ENCODE measurements around the gene PTPRK. TPM values are rescaled to one million over a fixed set of nuclear protein-coding genes. Genes with fewer than 3 reads are reported as not detected.
"Not testable (repeated sequence)": the region's sequence is repeated elsewhere in the genome, so short reads cannot be mapped to it uniquely, and the experiment has no call there.

The PTPRK gene
- total and polyA plus RNA-seq, 2 donors (not counting 1 experiment from before 2014, with no cell fraction given) = 19.4 to 75.5 TPM

DNA sequence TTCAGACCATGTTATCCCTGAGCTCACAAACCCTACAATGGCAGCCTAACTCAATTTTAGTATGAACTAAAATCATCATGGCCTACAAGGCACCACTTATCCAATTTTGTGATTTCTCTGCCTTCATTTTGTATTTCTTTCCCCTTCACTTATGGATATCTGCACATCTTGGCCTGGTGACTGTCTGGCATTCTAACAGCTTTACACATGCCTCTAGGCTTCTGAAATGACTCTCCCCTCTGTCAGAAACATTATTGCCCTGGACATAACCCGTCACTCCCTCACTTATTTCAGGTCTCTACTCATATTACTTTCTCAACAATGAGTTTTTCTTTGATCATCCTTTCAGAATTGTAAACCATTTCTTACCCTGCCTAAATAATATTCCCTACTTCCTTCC is 530.3 kb downstream of the PTPRK start:
- TF ChIP-seq, protein P1, sequence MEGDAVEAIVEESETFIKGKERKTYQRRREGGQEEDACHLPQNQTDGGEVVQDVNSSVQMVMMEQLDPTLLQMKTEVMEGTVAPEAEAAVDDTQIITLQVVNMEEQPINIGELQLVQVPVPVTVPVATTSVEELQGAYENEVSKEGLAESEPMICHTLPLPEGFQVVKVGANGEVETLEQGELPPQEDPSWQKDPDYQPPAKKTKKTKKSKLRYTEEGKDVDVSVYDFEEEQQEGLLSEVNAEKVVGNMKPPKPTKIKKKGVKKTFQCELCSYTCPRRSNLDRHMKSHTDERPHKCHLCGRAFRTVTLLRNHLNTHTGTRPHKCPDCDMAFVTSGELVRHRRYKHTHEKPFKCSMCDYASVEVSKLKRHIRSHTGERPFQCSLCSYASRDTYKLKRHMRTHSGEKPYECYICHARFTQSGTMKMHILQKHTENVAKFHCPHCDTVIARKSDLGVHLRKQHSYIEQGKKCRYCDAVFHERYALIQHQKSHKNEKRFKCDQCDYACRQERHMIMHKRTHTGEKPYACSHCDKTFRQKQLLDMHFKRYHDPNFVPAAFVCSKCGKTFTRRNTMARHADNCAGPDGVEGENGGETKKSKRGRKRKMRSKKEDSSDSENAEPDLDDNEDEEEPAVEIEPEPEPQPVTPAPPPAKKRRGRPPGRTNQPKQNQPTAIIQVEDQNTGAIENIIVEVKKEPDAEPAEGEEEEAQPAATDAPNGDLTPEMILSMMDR (conservative IDR thresholded peaks at IDR 0.05 in 1 of 2, IDR thresholded peaks at IDR 0.05 in 1 of 2; ENCODE audit: low read depth in 1 of 2, low read length in 2 of 2) = no peak
- TF ChIP-seq EZH2 (IDR thresholded peaks at IDR 0.05; ENCODE audit: low read length, missing control alignments) = no peak
- no peak overlapping the region for H2AFZ ChIP-seq (ENCODE audit: low read length)
- no peak overlapping the region for H3K4me3 ChIP-seq (replicated peaks in 1 of 4; ENCODE audit: control extremely low read depth in 1 of 4, insufficient read depth in 1 of 4, low read depth in 3 of 4, low read length in 4 of 4)
- no peak for DNase-seq (ENCODE audit: low read depth in 2 of 2)
- no peaks in the 10 kb centered on the region for H3K4me1 ChIP-seq (ENCODE audit: control insufficient read depth, extremely low read depth, insufficient read depth, low read length)
- no peak overlapping the region for H3K27ac ChIP-seq (ENCODE audit: insufficient read depth, low read length)
- H4K20me1 ChIP-seq (ENCODE audit: control insufficient read depth, extremely low read depth, insufficient read depth, low read length) = no peaks in the 10 kb centered on the region
- H3K27me3 ChIP-seq (ENCODE audit: control insufficient read depth, insufficient read depth, low read length) = no peaks in the 10 kb centered on the region
- no peaks in the 10 kb centered on the region for H3K9me3 ChIP-seq (ENCODE audit: control insufficient read depth, insufficient read depth, low read depth, low read length)
- no peak overlapping the region for H3K4me2 ChIP-seq (ENCODE audit: extremely low read depth, insufficient read depth, low read length)
- no peaks in the 10 kb centered on the region for H3K79me2 ChIP-seq (ENCODE audit: control insufficient read depth, insufficient read depth, low read length)
- H3K36me3 ChIP-seq (ENCODE audit: control insufficient read depth, insufficient read depth, low read length) = no peaks in the 10 kb centered on the region
- no peak overlapping the region for H3K9ac ChIP-seq (ENCODE audit: insufficient read depth, low read length)

DNA sequence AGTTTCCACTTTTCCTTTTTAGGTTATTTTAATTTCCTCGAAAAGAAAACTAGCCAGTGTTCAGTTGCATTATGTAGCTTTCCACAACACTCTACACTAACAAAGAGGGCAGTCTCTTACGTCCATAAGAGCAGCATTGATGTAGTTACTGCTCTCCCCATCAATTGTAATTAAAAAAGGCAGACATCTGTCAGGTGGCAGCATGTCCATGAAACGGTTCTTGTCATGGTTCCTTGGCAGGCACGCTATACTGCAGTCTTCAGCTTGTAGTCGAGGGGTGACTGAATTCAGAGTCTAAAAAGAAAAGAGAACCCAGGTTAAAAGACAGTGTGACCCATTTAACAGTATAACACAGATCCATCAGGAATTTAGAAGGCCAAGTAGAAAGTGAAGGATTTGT is 539.4 kb downstream of the PTPRK start:
- Histone ChIP-seq H3K9me3 (ENCODE audit: control insufficient read depth, insufficient read depth, low read depth, low read length) (no peaks in the 10 kb centered on the region), H3K27me3 (ENCODE audit: control insufficient read depth, insufficient read depth, low read length) (no peaks in the 10 kb centered on the region), H3K9ac (ENCODE audit: insufficient read depth, low read length) (no peak overlapping the region), H2AFZ (ENCODE audit: low read length) (no peak overlapping the region), H4K20me1 (ENCODE audit: control insufficient read depth, extremely low read depth, insufficient read depth, low read length) (no peaks in the 10 kb centered on the region), H3K4me3 (replicated peaks in 1 of 4; ENCODE audit: control extremely low read depth in 1 of 4, insufficient read depth in 1 of 4, low read depth in 3 of 4, low read length in 4 of 4) (no peak overlapping the region), H3K36me3 (ENCODE audit: control insufficient read depth, insufficient read depth, low read length) (peaks cover 3% of the 10 kb centered on the region), H3K4me2 (ENCODE audit: extremely low read depth, insufficient read depth, low read length) (no peak overlapping the region), H3K27ac (ENCODE audit: insufficient read depth, low read length) (no peak overlapping the region), H3K79me2 (ENCODE audit: control insufficient read depth, insufficient read depth, low read length) (no peaks in the 10 kb centered on the region), H3K4me1 (ENCODE audit: control insufficient read depth, extremely low read depth, insufficient read depth, low read length) (no peaks in the 10 kb centered on the region)
- TF ChIP-seq, protein P1 (conservative IDR thresholded peaks at IDR 0.05 in 1 of 2, IDR thresholded peaks at IDR 0.05 in 1 of 2; ENCODE audit: low read depth in 1 of 2, low read length in 2 of 2) = no peak
- TF ChIP-seq EZH2 (IDR thresholded peaks at IDR 0.05; ENCODE audit: low read length, missing control alignments) = no peak
- DNase-seq (ENCODE audit: low read depth in 2 of 2) = no peak

DNA sequence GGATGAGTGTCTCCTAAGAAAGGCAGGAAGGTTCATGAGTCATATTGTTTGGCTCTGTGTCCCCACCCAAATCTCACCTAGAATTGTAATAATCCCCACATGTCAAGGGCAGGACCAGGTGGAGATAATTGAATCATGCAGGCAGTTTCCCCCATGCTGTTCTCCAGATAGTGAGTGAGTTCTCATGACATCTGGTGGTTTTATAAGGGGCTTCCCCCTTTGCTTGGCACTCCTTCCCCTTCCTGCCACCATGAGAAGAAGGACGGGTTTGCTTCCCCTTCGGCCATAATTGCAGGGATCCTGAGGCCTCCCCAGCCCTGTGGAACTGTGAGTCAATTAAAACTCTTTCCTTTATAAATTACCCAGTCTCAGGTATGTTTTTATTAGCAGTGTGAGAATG is 542.2 kb downstream of the PTPRK start:
- not testable (repeated sequence) for H3K27me3 ChIP-seq (ENCODE audit: control insufficient read depth, insufficient read depth, low read length); H2AFZ ChIP-seq (ENCODE audit: low read length); H3K79me2 ChIP-seq (ENCODE audit: control insufficient read depth, insufficient read depth, low read length); H3K27ac ChIP-seq (ENCODE audit: insufficient read depth, low read length); H3K36me3 ChIP-seq (ENCODE audit: control insufficient read depth, insufficient read depth, low read length); H3K4me3 ChIP-seq (replicated peaks in 1 of 4; ENCODE audit: control extremely low read depth in 1 of 4, insufficient read depth in 1 of 4, low read depth in 3 of 4, low read length in 4 of 4); H3K4me1 ChIP-seq (ENCODE audit: control insufficient read depth, extremely low read depth, insufficient read depth, low read length); H3K4me2 ChIP-seq (ENCODE audit: extremely low read depth, insufficient read depth, low read length); H4K20me1 ChIP-seq (ENCODE audit: control insufficient read depth, extremely low read depth, insufficient read depth, low read length); H3K9me3 ChIP-seq (ENCODE audit: control insufficient read depth, insufficient read depth, low read depth, low read length); DNase-seq (ENCODE audit: low read depth in 2 of 2); H3K9ac ChIP-seq (ENCODE audit: insufficient read depth, low read length)

Data from fibroblast of lung (primary cell).